Limb (tissue), 2 donors: ENCODE measurements around the gene EXD2.
"Not testable (repeated sequence)": the region's sequence is repeated elsewhere in the genome, so short reads cannot be mapped to it uniquely, and the experiment has no call there.

ENCODE experiments used
- DNase-seq, 2 donors: peaks; one replicate each; pipeline ENCODE4 v3.0.0-alpha.2; 2016; ENCODE audit errors: extremely low spot score in 2 of 2

The EXD2 gene

DNA sequence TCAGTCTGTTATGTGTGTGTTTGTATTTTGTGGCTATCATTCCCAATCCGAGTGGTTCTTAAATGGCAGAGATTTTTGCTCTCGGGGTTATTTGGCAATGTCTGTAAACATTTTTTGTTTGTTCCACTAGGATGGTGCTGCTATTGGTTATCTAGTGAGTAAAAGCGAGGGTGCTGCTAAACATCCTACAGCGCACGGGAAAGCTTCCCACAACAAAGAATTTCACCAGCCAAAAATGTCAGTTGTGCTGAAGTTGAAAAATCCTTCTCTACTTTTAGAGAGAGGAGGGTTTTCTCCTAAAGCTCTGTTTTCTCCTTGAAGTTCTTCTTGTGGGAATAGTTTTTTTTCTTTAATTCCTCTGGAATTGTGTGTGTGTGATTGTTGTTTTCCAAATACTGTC is 2.4 kb downstream of the EXD2 start:
- no peak for DNase-seq

DNA sequence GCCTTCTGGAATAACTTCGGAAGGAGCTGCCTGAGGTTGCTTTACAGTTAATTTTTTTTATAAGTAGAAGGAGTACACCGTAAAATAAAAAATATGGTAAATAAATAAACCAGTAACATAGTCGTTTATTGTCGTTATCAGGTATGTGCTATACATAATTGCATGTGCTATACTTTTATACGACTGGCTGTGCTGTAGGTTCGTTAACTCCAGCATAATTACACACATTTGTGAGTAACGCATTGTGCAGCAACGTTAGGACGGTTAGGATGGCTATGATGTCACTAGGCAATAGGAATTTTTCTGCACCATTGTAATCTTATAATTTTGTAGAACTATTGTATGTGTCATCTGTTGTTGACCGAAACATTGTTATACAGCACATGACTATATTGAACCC is 8.5 kb downstream of the EXD2 start:
- no peak for DNase-seq

DNA sequence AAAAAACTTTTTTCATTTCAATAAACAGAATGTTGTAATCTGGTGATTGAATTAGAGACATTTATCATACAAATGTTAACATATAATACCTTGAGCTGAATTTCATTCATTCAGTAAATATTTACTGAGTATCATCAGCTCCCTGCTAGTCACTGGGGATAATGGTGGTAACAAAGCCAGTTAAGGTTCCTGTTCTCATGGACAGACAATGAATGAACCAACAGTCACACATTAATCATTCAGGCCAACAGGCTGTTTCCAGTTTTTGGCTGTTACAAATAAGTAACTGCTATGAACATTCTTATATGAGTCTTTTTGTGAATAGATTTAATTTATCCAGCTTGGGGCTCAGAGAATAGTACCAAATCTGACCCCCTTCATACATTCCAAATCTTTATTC is 13.5 kb downstream of the EXD2 start:
- no peak for DNase-seq

DNA sequence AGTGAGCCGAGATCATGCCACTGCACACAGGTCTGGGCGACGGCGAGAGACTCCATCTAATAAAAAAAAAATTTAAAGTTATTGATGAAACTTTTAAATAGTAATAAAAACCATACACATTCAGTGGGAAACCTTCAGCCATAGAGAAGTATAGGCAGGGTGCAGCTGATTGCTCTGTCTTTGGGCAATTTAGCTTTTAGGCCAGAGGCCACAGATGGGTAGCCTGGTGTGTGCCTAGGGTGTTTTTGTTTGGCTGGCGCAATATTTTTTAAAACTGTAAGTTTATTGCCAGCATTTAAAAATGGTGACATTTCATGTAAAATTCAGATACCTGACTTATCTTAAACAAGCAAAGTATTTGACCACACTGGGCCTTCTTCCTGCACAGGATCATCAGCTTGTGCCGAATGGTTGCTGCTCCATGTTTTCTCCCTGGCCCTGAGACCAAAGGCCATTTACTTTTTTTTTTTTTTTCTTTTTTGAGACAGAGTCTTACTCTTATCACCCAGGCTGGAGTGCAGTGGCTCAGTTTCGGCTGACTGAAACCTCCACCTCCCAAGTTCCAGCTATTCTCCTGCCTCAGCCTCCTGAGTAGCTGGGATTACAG is 16.2 kb downstream of the EXD2 start:
- DNase-seq = no peak

DNA sequence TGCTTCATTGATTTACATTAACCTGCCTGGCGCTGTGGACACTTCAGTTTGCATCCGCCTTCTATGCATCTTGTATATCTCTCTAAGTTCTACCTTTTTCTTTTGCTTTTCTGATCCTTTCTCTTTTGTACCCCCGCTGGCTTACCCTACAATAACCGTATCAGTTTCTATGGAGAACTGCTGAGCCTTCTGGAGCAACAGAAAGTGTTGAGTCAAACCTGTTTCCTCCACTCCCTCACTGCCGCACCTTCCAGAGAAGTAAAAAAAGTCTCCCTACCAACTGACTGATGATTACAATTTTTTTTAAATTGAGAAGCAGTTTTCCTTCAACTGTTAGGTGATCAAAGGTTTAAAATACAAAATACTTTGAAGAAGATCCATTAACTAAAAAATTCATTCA is 17.4 kb downstream of the EXD2 start:
- DNase-seq = no peak

DNA sequence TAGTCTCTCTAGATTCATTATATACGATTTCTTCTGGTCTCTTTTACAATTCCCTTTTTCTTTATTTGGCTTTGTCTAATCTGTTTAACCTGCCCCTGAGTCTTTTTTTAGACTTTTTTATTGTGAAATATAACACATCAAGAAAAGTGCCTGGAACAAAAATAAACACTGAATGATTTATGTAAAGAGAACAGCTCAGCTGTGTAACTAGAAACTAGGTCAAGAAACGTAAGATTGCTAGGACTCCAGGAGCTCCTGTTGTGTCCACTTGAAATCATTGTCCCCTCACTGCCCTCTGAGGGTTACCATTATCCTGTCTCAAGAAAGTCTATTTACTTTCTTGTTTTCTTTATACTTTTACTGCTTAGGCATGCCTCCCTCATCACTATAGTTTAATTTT is 23.1 kb downstream of the EXD2 start:
- no peak for DNase-seq

DNA sequence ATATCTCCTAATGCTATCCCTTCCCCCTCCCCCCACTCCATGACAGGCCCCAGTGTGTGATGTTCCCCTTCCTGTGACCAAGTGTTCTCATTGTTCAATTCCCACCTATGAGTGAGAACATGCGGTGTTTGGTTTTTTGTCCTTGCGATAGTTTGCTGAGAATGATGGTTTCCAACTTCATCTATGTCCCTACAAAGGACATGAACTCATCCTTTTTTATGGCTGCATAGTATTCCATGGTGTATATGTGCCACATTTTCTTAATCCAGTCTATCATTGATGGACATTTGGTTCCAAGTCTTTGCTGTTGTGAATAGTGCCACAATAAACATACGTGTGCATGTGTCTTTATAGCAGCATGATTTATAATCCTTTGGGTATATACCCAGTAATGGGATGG is 26.4 kb downstream of the EXD2 start:
- not testable (repeated sequence) for DNase-seq

DNA sequence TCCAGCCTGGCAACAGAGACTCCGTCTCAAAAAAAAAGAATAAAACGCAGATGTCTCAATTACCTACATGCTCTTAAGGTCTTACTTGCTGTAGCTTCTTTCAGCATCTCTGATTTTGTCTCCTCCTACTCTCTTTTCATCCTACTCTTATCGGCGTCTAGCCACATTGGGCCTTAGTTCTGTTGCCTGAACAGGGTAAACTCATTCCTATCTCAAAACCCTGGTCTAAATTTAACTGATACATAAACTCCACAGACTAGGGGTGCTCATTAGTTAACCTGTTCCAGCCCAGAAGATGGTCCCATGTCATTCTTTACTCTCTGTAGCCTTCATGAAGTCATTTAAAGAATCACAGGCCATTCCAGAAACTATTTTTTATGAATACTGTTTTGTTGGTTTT is 33.6 kb downstream of the EXD2 start:
- no peak for DNase-seq

DNA sequence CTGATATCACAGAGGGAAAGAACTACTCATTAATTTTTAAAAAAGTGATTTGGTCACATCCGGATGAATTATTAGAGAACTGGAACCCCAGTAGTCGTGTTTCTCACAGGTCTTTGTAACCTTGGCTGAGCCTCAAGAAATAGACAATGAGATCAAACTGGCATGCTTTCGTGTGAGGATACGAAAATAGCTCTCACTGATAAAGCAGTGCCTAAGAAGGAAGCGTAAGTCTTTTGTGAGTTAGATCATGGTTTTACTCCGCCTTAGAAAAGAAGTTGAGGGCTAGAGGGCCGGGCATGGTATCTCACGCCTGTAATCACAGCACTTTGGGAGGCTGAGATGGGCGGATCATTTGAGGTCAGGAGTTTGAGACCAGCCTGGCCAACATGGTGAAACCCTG is 34.9 kb downstream of the EXD2 start:
- DNase-seq = no peak

DNA sequence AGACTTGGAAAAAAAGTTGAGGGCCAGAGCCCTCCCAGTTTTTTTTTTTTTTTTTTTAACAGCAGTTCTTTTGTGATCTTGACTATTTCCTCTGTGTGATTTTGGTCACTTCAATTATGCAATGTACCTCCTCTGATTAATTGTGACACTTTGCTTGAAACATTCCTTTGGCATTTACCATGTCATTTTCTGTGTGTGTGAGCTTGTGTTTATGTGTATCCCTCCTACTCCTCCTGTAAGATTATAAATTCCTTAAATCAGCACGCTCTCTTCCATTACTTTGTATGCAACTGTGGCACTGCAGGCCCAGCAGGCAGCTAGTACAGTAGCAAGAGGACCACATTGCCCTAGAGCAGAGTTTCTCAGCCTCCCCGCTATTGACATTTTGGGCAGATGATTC is 35.4 kb downstream of the EXD2 start:
- DNase-seq = no peak

DNA sequence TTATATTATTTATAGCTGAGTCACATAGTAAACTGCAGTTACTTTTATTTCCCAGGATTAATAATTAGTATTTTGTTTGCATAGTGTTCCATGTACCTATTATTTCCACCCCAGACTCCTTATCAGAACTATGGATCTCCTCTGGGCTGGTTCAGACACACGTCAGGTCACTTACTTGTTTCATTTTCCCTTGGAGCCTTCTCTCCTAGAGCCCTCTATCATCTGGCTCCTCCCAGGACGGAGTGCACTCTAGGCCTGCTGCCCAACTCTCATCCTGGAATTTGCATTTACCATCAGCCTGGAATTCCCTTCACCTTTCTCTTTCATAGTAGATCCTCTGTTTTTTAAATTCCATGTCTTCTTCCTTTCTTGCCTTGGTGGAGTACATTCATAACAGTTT is 40.2 kb downstream of the EXD2 start:
- DNase-seq = no peak

DNA sequence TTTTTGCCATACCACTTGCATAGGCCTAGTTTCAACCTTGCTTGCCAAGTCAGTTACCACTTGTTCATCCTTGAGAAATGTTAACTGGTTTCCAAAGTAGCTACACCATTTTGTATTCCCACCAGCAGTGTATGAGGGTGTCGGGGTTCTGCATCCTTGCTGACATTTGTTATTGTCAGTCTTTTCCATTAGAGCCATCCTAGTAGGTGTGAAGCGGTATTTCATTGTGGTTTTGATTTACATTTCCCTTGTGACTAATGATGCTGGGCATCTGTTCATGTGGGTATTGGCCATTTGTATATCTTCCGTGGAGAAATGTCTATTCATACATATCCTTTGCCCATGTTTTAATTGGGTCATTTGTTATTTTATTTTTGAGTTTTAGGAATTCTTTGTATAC is 41.1 kb downstream of the EXD2 start:
- DNase-seq = no peak

DNA sequence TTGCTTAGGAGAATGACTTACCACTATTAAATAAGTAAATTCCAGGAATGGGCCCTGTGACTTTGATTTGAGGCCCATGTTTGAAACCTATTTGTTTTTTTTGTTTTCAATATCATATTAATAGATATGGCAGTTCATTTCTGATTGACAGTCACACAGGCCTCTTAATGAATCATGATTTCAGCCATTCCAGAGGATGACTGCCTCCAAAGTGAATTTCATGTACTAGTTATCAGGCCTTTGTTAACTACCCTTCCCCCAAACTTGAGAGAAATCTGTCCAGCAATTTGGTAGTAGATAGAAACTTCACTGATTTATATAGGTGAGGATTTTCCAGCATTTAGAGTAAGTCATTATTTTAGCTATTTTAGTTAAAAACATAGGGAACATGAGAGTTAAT is 42.8 kb downstream of the EXD2 start:
- DNase-seq = no peak

DNA sequence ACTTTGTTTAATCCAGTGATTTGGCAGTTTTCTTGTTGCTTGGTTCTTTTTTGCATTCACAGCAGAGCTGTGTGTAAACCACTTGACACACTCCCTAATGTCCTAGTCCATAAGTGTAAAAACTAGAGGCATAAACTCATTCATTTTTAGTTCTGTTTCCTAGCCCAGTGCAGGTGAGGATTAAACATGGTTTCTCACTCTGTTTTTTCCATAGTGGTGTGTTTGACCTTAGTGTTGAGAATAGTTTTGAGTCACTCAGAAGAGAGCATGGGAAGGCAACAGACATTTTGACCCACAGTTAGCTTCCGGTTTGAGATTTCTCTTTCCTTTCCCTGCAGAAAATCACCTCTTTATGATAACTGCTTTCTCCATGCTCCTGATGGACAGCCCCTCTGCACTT is 44.4 kb downstream of the EXD2 start:
- no peak for DNase-seq

DNA sequence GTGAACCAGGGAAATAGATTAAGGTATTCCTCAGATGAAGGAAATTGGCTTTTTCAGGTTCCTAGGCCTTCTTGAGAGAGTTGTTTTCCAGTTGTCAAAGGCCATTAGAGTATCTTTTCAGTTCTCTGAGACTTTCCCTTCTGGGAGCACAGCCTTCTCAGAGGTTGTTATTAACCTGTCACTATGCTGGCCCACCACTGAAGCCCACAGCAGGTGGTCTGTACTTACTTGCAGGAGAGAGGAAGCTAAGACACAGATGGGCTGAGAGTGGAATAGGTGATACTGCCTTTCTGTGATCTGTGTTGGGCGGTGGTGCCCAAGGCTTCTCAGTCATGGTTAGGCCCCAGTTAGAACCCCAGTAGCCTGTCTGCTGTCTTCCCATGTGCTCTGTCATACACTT is 45.8 kb downstream of the EXD2 start:
- no peak for DNase-seq

DNA sequence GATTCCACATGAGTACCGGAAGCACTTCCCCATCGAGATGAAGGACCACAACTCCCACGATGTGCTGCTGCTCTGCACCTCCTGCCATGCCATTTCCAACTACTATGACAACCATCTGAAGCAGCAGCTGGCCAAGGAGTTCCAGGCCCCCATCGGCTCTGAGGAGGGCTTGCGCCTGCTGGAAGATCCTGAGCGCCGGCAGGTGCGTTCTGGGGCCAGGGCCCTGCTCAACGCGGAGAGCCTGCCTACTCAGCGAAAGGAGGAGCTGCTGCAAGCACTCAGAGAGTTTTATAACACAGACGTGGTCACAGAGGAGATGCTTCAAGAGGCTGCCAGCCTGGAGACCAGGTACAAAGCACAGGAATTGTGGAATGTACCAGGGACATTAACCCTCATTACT is 46.3 kb downstream of the EXD2 start:
- DNase-seq = no peak

DNA sequence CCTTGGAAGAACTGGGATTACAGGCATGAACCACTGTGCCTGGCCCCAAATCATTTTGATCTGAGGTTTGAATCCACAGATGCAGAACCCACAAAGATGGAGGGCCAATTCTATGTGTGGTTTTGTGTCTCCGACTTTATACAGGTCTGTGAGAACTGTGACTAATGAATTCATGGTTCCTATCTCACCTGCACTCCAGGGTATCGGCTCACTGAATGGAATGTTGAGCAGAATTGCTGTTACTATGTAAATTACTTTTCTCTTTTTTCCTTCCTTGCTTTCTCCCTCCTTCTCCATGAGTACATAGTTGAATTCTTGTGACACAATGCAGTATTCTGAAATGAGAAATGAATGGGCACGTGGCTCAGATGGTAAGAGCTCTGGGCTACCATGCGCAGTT is 47.6 kb downstream of the EXD2 start:
- no peak for DNase-seq

DNA sequence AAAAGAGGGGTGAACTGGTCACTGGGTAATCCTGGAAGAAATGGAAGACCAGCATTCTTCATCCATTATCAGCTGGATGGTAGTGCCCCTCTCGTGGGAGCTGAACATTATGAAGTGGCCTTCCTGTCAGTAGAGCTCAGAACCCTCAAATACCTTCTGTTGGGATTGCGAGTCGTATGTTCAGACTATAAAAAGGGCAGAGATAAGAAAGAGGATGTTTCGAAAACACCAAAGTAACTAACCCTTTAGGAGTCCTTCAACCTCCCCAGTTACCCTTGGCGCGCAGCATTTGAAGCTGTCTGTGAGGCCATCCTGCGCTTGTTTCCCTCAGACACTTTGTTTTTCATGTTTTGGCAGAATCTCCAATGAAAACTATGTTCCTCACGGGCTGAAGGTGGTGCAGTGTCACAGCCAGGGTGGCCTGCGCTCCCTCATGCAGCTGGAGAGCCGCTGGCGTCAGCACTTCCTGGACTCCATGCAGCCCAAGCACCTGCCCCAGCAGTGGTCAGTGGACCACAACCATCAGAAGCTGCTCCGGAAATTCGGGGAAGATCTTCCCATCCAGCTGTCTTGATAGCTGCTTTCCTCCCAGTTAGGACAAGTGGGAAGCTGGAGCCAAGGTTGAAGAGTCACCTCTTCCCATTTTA is 49.4 kb downstream of the EXD2 start:
- DNase-seq = no peak

DNA sequence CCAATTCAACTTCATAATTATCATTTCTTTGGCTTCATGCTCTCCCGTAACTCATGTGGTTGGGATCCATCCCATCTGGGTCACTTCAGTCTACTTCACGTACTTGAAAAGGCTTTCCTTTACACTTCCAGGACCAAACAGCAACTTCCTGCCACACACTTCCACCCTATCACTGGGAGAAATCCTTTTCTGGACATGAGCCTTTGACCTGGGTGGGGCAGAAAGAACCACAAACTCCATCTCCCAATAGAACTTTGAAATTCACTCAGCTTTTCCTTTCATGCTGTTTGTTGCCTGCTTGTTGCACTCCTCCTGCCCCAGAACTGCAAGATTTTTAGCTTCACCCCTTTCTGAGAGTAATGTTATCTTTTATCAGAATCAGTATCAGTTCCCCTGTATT is 50.3 kb downstream of the EXD2 start:
- no peak for DNase-seq

DNA sequence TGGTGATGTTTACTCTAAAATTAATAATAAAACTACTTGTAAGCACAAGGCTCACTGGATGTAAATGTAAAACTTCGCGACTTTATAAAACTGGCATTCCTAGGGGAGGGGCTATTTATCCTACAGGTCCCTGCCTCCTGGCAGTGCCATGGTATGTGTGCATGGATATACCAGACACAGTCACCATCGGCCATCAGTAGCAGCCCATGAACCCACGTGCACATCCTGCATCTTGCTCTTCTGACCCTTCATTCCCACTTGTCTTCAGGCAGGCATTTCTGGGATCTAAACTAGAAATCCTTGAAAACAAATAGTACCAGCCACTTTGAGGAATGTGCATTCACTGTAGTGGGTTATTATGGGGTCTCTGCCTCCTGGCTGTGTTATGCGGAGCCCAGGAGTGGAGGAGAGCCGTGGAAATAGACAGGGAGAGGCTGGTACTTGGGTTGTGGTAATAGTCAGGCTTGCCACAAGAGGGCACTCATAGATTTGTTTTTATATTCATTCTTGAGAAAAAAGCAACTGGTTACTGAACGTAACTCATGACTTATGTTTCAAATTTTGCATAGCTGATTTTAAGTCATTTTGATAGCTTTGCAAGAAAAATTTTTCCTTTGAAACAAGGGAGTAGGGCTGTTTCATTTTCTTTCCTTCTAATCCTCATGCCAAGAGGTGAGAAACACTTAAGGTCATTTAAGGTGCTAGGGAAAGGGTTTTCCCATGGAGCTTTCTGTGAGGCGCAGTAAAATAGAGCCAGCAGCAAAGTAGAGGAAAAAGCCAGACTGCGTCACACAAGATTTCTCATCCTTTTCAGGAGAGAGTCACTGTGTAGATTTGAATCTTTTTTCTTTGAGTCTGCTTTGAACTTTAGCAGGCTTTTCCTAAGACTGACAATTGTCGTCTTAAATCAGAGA is 51.3 kb downstream of the EXD2 start:
- DNase-seq = peak; percentile 68 to 72

DNA sequence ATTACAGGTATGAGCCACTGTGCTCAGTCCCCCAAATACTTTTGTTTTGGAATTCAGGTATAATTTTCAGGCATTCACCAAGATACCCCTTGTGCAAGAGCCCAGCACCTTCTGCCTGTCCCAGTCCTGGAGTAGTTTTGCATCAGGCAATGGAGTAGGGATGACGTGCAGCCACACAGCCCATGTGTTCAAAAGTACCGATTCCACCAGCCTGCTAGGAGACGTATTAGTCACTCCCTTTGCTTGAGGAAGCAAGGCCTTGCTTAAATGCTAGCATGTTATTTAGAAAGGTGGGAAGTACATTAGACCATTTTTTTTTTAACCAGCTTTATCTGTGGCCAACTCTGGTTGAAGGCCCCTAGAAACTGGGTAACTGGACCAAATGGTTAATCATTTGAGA is 53.6 kb downstream of the EXD2 start:
- DNase-seq = no peak

DNA sequence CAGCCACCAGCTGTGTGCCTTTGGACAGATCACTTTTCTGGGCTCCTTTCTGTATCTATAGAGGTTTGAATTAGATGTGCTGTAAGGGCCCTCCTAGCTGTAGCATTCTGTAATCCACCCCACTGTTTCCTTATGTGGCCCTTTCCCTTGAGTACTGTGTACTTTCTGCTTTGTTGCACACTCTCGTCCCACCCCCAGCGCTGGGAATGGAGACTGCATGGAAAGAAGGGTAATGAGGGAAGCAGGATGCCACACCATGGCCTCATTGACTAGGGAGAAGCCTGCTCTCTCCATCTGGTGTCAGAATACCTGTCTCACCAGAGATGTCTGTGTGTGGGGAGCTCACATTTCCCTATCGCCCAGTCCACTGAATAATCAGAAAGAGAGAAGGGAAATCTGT is 55.0 kb downstream of the EXD2 start:
- DNase-seq = no peak
